GM19025 (cell line): ENCODE measurements around the gene RAD51AP2.

ENCODE experiments used
- ATAC-seq: cut with Tn5 transposase; IDR thresholded peaks from one replicate; pipeline ENCODE4 v1.9.1; 2021; ENCODE audit warnings: mild to moderate bottlenecking, low read depth, moderate library complexity; ENCODE audit not compliant: unreplicated experiment

RAD51AP2 gene

DNA sequence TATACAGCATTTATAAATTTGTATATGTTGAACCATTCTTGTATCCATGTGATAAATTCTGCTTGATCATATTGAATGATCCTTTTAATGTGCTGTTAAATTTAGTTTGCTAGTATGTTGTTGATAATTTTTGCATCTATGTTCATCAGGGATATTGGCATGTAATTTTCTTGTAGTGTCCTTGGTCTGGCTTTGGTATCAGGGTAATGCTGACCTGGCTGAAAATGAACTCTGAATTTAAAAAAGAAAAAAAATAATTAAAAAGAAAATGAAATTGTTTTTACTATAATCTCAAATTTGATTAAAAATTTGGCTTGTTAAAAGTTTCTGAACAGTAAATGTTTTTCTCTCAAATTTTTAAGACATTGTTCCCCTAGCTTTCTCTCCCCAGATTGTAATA, 46.3 kb downstream of the RAD51AP2 start:
- no peak for ATAC-seq

DNA sequence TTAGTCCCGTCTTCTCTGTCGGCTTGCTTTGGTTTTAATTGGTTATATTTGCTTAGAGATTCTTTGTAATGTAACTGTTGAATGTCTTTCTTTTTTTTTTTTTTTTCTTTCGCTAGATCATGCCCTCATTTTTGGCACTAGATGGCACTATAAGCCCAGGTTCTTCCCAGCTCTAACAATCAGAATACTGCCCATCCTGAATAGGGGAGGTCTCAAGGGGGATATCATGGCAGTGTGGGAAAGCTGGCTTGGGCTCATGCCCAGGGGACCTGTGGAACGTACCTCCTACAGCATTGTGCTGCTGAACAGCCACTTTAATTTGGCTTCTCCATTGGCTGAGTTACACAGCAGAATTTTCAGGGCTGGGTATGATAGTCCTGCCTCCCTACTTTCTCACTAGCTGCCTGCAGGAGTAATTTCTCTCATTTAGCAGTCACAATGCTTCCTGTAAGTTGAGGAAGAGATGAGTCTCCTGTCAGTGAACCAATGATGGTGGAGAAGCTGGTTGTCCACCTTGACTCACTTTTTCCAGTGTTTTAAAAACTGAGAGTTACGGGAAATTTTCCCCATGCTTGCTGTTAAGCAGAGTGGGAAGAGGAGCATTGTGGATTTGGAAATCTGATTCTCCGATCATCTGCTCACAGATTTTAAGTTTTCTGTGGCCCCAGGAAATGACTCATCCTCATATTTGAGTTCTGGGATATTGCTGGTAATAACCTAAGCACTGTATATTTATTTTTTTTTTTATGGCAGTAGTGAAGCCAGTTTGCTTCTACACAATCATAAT, 47.2 kb downstream of the RAD51AP2 start:
- no peak for ATAC-seq

DNA sequence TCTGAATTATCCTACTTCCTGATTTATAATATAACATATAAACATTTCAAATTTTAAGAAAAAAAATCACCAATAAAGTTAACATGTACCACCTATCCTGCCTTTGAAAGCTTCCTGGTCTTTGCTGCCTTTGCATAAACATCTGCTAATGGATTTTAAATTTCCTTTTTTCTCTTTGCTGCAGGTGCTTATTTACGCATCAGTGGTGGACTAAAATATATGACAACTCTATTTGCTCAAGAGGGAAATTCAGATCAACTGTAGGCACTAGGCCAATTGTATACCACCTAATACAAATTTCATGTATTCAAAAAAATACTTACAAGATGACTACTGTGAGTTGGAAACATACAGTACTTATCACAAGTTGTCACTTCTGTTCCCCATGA, 57.2 kb downstream of the RAD51AP2 start:
- no peak for ATAC-seq
